ENCODE data around the gene XIAP.

XIAP gene

GRCh38 chrX:123961268-123962005 lies 101.6 kb downstream of the XIAP start, which contains the start of gene STAG2:
TSS of gene STAG2 (plus strand) at chrX:123961706. CDS start at chrX:124022628, 60,922 bp downstream.
- peak; percentile 74 to 92 (median 86) for DNase-seq

- DNase-seq: peak in 1 of 3 experiments; percentile 66
Observed at GRCh38 chrX:123962006-123962467, 102.2 kb downstream of the XIAP start.

- peak; percentile 78 to 92 (median 92) for DNase-seq
Observed at GRCh38 chrX:123962794-123963373, 103.0 kb downstream of the XIAP start.

Measured in NCI-H1417 (cell line).